K562 (cell line): ENCODE results near the gene PLA1A. TPM values are rescaled to one million over a fixed set of nuclear protein-coding genes. Genes with fewer than 3 reads are reported as not detected.

Experiments used
- EHMT2 ChIP-seq: fragments of 450-650 bp; IDR thresholded peaks from 2 replicates; pipeline ENCODE4 v1.6.1; 2018; ENCODE audit warnings: antibody characterized with exemption
- EP300 ChIP-seq: IDR thresholded peaks from 2 replicates; pipeline ENCODE4 v1.6.1; 2012; ENCODE audit warnings: low read length, improper control_type of control experiment
- FOSL1 ChIP-seq: fragments of 200-800 bp; sonication (Bioruptor generic); conservative IDR thresholded peaks from 2 replicates; pipeline ENCODE4 v1.6.1; 2016; ENCODE audit warnings: missing genetic modification characterization, missing compliant biosample characterization
- FOXP1 ChIP-seq: sonication (generic); formaldehyde crosslinking; IDR thresholded peaks from 2 replicates; pipeline ENCODE4 v1.8.0; 2022; ENCODE audit warnings: mild to moderate bottlenecking, missing genetic modification reagents
- GATAD2B ChIP-seq: fragments of 450-650 bp; IDR thresholded peaks from 2 replicates; pipeline ENCODE4 v1.6.1; 2017; ENCODE audit warnings: mild to moderate bottlenecking, borderline replicate concordance
- HDAC2 ChIP-seq: fragments of 450-650 bp; IDR thresholded peaks from 2 replicates; pipeline ENCODE4 v1.6.1; 2016; ENCODE audit warnings: mild to moderate bottlenecking
- HMG20A ChIP-seq: fragments of 450-650 bp; formaldehyde crosslinking; conservative IDR thresholded peaks from 2 replicates; pipeline ENCODE4 v1.4.0; 2020; ENCODE audit warnings: mild to moderate bottlenecking, mixed read lengths
- HMG20B ChIP-seq: fragments of 250-450 bp; sonication (Bioruptor Pico); IDR thresholded peaks from 2 replicates; pipeline ENCODE4 v1.5.0; 2021; ENCODE audit warnings: mild to moderate bottlenecking
- MAFK ChIP-seq: IDR thresholded peaks from 2 replicates; pipeline ENCODE4 v1.6.1; 2011; ENCODE audit warnings: low read length, improper control_type of control experiment
- NFIX ChIP-seq: fragments of 250-450 bp; sonication (Bioruptor Pico); IDR thresholded peaks from 2 replicates; pipeline ENCODE4 v1.4.0; 2020; ENCODE audit warnings: low read depth, mild to moderate bottlenecking, moderate library complexity
- PHTF2 ChIP-seq: fragments of 250-450 bp; sonication (Bioruptor Pico); IDR thresholded peaks from 2 replicates; pipeline ENCODE4 v1.5.0; 2021; ENCODE audit warnings: mild to moderate bottlenecking
- RB1 ChIP-seq: fragments of 450-650 bp; IDR thresholded peaks from 2 replicates; pipeline ENCODE4 v1.6.1; 2017; ENCODE audit warnings: low read depth, mild to moderate bottlenecking
- RERE ChIP-seq: sonication (generic); formaldehyde crosslinking; IDR thresholded peaks from 2 replicates; pipeline ENCODE4 v1.8.0; 2023; ENCODE audit warnings: missing genetic modification reagents, mild to moderate bottlenecking, borderline replicate concordance
- RFX5 ChIP-seq: IDR thresholded peaks from 2 replicates; pipeline ENCODE4 v1.6.1; 2011; ENCODE audit warnings: low read depth, mild to moderate bottlenecking, improper control_type of control experiment, low read length
- SP2 ChIP-seq: IDR thresholded peaks from 2 replicates; pipeline ENCODE4 v1.6.1; 2011; ENCODE audit warnings: mild to moderate bottlenecking, low read depth, low read length, moderate library complexity; ENCODE audit not compliant: poor library complexity, severe bottlenecking; ENCODE audit errors: extremely low read depth
- TAF7 ChIP-seq: fragments of 450-650 bp; IDR thresholded peaks from 2 replicates; pipeline ENCODE4 v1.6.1; 2016; ENCODE audit warnings: missing genetic modification characterization, missing compliant biosample characterization
- TOE1 ChIP-seq, 2 experiments: fragments of 450-650 bp in 1 of 2; sonication (generic) in 1 of 2; formaldehyde crosslinking in 1 of 2; IDR thresholded peaks; 2 replicates each; pipeline versions ENCODE4 v1.7.1 to v1.8.0; 2016 to 2022; ENCODE audit warnings: borderline replicate concordance in 2 of 2, mild to moderate bottlenecking in 2 of 2, antibody characterized with exemption in 1 of 2, inconsistent platforms in 1 of 2, low read depth in 1 of 2, missing genetic modification reagents in 1 of 2, moderate library complexity in 1 of 2
- ZBTB17 ChIP-seq: fragments of 450-650 bp; formaldehyde crosslinking; IDR thresholded peaks from 2 replicates; pipeline ENCODE4 v1.4.0; 2020; ENCODE audit warnings: mild to moderate bottlenecking
- ZBTB5 ChIP-seq: fragments of 450-650 bp; IDR thresholded peaks from 2 replicates; pipeline ENCODE4 v1.6.1; 2017; ENCODE audit warnings: antibody characterized with exemption
- ZNF134 ChIP-seq: fragments of 250-450 bp; sonication (Bioruptor Pico); conservative IDR thresholded peaks from 2 replicates; pipeline ENCODE4 v1.4.0; 2020
- ZNF24 ChIP-seq: fragments of 450-650 bp; IDR thresholded peaks from 2 replicates; pipeline ENCODE4 v1.6.1; 2016
- polyA plus RNA-seq, 8 experiments: library from polyadenylated mRNA; depleted of rRNA in 4 of 8; stranded (reverse) in 5 of 8; unstranded in 3 of 8; fragments of >200 nt; fragmentation: Nextera tagmentation in 2 of 8; fragmentation: Illumina TruSeq in 1 of 8; extraction: Ambion mirVana in 2 of 8; extraction: Trizol in 1 of 8; gene quantifications; 2 replicates each; pipeline versions ENCODE4 v1.2.1 to v1.2.3, GENCODE V29; 2011 to 2014; ENCODE audit warnings: inconsistent platforms in 1 of 8, missing spikeins in 1 of 8
- total RNA-seq, 7 experiments: library from RNA; depleted of rRNA in 6 of 7; stranded (reverse); fragments of >200 nt in 6 of 7; fragmentation: Illumina TruSeq in 2 of 7; extraction: Trizol in 2 of 7; gene quantifications; 2 replicates each; pipeline versions ENCODE4 v1.2.1 to v1.2.3, GENCODE V29; 2011 to 2021; ENCODE audit warnings: low replicate concordance in 1 of 7
- TF ChIP-seq, protein P1 (sequence below): fragments of 250-450 bp; sonication (Bioruptor Pico); IDR thresholded peaks from 2 replicates; pipeline ENCODE4 v1.8.0; 2022; ENCODE audit warnings: moderate library complexity, mild to moderate bottlenecking, inconsistent platforms

The PLA1A gene
- total and polyA plus RNA-seq, 9 of the 15 experiments (the other 6 are each of a cell fraction or from before 2014, with no cell fraction given) = not detected

DNA sequence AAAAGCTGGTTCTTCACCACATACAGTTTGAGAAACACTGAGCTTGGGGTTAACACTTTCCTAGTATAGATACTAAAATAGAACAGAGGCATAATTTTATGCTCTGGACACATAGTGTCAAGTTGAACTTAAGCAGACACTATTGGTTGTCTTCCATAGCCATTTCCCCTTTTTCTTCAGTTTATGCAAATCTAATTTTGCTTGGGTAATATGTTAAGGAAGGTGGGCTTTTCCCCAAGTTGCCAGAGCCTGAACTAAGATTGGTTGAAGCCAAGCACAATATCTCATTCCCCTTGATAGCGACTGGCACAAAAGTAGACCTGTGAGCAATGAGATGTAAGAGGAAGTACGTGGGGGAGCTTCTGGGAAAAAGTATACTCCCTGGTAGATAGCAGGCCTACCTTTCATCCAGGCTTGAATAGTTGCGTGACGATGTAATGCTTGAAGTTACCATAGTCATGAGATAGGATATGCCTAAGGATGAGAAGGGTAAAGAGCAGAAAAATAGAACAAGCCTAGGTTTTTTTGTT, 67.2 kb downstream of the PLA1A start (continued):
- TF ChIP-seq ZBTB17 (CRISPR knock-in tag) (peak; percentile 98), EHMT2 (peak; percentile 26; the same call in 1 of the 2 replicates), RERE (CRISPR knock-in tag) (no peak), TOE1 (IDR thresholded peaks at IDR 0.05; ENCODE audit: borderline replicate concordance) (no peak), TOE1 (CRISPR knock-in tag; IDR thresholded peaks at IDR 0.05; ENCODE audit: borderline replicate concordance, low read depth) (no peak), PHTF2 (CRISPR knock-in tag) (no peak), FOXP1 (no peak), NFIX (CRISPR knock-in tag) (no peak), ZNF24 (no peak), SP2 (no peak), HMG20B (CRISPR knock-in tag) (no peak), RB1 (no peak), RFX5 (no peak), EP300 (no peak), ZBTB5 (no peak), MAFK (no peak), ZNF134 (CRISPR knock-in tag) (no peak), GATAD2B (no peak), TAF7 (tag) (no peak), FOSL1 (tag) (peak; percentile 35; the same call in 1 of the 2 replicates), HMG20A (CRISPR knock-in tag) (no peak), HDAC2 (no peak)
- TF ChIP-seq, protein P1, sequence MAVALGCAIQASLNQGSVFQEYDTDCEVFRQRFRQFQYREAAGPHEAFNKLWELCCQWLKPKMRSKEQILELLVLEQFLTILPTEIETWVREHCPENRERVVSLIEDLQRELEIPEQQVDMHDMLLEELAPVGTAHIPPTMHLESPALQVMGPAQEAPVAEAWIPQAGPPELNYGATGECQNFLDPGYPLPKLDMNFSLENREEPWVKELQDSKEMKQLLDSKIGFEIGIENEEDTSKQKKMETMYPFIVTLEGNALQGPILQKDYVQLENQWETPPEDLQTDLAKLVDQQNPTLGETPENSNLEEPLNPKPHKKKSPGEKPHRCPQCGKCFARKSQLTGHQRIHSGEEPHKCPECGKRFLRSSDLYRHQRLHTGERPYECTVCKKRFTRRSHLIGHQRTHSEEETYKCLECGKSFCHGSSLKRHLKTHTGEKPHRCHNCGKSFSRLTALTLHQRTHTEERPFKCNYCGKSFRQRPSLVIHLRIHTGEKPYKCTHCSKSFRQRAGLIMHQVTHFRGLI (CRISPR knock-in tag) = no peak
